NCI-H2196 (cell line): ENCODE measurements around the gene POPDC2.
"Not testable (repeated sequence)": the region's sequence is repeated elsewhere in the genome, so short reads cannot be mapped to it uniquely, and the experiment has no call there.

Source experiments
- DNase-seq: peaks from one replicate; lab custom pipeline; 2025; ENCODE audit not compliant: unreplicated experiment; lab: John Stamatoyannopoulos, UW

The POPDC2 gene, protein sequence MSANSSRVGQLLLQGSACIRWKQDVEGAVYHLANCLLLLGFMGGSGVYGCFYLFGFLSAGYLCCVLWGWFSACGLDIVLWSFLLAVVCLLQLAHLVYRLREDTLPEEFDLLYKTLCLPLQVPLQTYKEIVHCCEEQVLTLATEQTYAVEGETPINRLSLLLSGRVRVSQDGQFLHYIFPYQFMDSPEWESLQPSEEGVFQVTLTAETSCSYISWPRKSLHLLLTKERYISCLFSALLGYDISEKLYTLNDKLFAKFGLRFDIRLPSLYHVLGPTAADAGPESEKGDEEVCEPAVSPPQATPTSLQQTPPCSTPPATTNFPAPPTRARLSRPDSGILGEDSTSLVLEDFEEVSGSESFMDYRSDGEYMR

DNA sequence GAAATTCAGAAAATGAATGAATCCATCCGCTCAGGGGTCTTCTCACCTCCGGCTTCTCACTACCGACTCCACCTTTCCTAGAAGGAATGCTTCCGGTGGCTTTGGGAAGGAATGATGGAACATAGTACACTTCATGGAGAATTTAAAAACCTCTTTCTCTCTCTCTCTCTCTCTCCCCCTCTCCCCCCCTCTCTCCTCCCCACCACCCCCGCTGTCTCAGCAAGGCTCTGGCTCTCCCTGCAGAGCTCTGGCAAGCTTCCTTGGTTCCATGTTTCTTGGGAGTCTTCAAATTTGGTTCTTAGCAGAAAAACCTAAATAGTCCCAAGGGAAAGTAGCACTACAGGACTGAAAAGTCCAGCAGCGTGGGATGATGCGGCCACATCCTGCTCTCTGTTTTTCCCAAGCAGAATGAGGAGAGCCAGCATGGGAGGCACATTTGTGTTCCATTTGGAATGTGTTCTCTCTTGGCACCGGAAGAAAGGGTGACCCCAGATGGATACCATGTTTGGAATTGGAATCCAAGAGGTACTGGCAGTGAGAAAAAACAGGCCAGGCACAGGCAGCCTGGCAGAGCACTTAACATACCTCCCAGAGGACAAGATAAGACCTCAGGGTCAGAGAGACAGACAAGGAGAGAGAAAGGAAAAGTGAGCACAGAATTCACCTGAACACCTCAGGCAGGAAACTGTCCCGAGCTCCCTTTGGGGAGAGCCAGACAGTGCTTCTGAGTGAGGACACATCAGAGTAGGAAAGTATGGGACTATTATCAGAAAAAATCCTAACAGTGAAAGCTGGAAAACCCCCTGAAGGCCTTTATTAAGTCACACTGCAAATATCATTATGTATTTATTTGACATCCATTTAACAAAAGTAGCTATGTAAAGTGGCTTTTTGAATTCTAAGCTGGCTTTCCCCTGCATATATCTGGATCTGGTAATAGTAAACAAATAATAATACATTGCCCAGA lies at the start of gene POPDC2:
Gene POPDC2 (minus strand): TSS at position 116 of the 967 bp plus-strand sequence. CDS start 166 bp downstream, outside the sequence.
- no peak for DNase-seq

DNA sequence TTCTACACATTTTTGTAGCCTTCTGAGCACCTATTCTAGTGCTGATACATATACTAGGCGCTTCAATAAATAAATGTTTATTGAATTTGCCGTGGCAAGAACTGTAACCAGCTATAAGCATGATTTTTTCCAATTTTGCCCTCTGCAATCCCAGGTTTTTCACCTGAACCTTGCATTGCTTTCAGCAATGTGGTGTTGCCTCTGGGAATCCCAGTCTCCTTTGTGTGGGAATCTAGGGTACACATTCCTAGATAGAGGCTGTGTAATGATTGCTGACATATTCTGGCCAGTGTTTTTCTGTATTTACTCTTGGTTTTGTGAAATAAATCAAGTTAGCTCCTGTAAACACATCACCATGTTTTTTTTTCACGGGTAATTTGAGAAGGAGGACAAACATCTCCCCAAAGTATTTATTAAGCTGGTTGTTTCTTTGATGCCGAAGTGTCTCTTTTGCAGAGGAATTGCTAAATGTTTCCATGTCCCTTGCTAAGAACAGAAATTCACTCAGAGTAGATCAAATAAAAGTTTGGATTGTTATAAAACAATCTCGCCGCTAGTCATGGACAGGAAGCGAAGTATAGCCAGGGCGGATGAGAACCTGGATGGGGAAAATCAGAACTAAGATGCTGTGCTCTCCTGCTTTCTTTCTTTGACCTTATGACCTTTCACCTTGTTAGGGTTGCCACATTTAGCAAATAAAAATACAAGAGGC lies 43.6 kb upstream of the POPDC2 start:
- DNase-seq: no peak

DNA sequence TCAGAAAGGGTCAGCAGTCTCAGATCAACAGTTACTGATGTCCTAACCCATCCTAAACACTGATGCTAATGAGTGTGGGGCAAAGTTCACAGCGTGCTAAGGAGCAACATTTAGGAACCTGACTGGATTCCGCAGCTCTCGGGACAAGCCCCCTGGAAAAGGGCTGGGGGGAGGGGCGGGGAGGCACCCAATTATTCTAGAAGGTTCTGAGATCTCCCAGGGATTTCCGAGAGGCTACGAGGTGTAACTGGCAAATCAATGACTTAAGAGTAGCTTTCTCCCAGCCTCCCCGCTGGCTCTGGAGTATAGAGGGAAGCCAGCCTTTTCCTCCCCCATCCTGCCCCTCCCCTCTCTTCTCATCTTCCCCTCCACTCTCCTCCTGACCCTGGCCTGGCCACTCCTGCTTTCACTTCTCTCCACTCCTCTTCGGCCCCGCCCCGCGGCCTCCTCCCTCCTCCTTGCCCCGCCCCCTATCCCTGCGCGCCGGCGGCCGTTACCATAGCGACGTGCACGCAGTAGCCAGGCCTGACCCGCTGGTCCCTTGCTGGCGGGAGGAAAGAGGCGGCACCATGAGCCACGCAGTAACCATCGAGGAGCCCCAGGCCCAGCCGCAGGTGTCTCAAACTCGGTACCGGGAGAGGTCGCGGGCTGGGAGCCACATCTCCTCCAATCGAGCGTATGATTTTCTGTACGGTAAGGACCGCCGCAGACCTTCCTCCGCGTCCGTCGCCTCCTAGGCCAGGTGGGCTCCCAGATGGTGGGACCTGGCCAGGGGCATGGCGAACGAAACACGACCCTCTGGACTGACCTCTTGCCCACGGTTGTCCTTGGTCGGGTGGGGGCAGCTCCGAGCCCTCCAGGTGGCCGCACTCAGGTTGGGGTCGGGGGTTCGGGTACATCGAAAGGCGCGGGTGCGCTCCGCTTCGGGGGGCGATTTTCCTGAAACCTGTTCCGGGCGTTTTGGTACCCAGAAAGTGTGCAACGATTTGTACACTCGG lies 42.4 kb upstream of the POPDC2 start, which contains the start of gene CFAP91:
Gene CFAP91 (plus strand): TSS at position 493 of the 998 bp plus-strand sequence. CDS start 77 bp downstream, at position 570.
- peak; percentile 99 for DNase-seq

DNA sequence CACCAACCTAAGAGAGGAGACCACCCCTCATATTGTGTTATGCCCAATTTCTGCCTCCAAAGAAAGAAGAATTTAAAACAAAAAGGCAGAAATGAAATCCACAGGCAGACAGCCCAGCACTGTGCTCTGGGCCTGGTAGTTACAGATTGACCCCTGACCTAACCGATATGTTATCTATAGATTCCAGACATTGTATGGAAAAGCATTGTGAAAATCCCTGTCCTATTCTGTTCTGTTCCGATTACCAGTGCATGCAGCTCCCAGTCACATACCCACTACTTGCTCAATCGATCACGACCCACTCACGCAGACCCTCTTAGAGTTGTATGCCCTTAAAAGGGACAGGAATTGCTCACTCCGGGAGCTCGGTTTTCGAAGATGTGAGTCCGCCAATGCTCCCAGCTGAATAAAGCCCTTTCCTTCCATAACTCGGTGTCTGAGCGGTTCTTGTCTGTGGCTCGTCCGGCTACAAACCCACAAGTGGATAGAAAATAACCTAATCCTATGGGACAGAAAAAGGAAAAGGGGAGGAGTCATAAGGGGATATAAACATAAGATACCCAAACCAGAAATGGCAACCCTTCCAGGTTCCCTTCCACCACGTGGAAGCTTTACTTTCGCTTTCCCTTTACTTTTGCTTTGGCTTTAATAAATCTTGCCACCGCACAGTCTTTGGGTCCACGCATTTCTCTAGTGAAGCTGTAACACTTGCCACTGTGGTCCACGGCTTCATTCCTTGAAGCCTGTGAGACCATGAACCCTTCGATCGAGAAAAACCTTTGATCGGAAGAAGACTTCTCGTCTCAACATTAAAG lies 40.7 kb upstream of the POPDC2 start:
- DNase-seq: no peak

DNA sequence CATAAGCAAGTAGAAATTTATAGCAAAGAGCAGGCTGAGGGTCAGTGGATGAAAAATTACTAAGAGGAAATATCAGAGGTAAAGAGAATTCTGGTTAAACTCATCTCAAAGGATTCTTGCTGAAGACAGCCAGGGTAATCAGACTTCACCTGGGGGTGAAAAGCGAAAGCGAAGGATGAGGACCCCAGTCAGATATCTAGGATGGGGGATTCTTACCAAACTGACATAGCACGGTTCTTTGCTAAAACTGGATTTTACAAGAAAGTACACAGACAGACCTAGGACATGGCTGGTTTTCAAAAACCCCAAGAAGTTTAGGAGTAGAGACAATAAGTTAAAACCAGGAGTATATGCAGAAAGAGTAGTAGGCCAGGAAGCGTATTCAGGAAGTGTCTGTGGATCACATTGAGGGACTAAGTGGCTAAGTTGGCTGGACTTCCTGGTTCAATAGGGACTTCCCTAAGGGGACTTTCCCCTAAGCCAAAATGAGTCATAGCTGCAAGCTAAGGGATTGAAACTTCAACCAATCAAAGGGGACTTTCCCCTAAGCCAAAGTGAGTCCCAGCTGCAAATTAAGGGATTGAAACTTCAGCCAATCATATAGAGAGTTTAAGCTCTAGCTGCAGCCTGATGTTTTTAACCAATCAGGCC lies 40.0 kb upstream of the POPDC2 start:
- DNase-seq: no peak

DNA sequence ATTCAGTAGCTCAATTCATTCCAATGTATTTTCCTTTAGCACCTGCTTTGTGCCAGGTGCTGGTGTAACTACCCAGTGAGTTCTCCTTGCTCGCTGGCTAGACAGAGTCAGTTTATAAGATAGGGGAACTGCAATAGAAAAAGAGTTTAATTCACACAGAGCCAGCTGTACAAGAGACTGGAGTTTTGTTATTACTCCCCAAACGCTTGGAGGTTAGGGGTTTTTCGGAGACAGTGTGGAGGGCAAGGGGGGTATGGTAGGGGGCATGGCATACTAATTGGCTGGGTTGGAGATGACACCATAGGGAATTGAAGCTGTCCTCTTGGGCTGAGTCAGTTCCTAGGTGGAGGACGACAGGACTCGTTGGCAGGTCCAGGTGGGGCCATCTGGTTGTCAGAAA lies 37.0 kb upstream of the POPDC2 start:
- DNase-seq: no peak

DNA sequence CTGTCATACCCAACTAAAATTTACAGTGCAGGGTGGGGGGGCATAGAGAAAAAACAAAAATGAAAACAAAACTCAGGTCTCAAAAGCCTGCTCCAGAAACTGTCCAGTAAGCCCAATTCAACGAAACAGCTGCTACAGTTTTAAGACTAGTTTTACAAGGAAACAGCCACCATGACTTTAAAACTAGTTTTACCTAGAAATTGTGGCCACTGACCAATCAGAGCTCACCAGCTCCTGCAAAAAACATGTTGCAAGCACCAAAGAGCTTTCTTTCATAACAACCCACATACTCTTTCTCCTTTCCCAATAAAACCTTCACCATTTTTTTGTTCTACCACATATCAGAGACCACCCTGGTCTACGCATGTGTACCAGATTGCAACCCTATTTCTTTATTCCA lies 35.1 kb upstream of the POPDC2 start:
- no peak for DNase-seq

DNA sequence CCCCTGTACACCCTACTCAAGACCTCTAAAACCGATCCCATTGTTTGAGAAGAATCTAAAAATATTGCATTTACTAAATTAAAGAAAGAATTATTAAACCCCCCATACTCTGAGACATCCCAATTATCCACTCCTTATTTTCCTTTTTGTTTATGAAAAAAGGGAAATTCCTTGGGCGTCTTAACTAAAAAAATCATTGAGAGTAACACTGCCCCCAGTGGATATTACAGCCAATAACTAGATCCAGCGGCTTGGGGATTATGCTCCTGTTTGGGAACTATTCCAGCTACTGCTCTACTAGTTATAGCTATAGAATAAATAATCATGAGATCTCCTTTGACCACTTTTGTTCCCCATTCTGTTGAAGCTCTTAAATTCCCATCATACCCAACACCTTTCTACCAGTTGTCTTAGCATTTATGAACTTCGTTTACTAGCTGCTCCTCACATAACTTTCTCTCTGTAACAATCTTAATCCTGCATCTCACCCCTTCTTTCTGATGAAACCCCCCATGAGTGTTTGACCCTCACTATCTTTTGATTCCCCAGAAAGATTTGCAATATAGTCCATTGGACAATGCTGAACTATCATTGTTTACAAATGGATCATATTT lies 29.8 kb upstream of the POPDC2 start:
- no peak for DNase-seq

DNA sequence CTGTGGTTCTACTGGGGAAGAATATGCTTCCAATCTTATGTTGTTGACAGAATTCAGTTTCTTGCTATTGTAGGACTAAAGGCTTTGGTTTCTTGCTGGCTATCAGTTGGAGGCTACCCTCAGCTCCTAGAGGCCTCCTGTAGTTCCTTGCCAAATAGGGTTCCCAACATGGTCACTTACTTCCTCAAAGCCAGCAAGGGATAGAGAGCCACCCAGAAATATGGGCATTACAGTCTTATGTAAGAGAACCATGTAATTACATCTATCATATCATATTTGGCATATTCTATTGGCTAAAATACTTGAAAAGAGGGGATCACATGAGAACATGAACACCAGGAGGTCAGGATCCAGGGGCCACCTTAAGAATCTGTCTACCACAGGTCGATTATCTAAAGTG lies 23.0 kb upstream of the POPDC2 start:
- DNase-seq: no peak

DNA sequence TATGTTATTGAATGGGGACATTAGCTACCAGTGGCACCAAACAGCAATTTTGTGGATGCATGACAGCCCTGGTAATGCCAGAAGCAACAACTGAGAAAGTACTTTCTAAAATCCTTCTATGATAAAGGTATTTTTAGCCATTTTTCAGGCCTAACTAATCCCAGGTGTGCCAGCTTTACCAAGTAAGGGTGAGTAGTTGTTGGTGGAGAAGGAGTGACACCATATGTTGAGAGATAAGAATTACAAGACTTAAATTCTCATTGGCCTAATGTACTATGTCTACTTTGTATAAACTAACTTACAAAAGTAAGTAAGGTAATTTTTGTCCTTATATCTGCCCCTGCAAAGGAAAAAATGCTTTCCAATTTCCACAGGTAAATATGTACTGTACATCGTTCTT lies 20.9 kb upstream of the POPDC2 start:
- peak; percentile 24 for DNase-seq

DNA sequence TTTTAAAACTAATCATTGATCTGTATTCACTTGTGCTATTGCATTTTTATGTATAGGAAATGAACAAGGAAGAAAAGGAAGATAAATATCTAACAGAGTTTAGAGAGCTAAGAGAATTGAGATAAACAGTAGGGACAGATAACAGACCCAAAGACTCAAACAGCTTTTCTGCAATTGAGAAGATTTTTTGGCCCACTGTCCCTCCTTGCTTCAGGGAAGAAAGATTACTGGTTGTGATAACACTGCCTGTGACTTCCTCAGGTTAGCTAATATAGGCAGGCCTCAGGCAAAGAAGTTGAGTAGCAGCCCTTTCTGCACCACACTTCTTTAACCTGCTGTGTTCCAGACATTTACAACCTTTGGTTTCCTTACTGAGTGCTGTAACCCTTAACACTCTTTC lies 19.5 kb upstream of the POPDC2 start:
- DNase-seq: no peak

DNA sequence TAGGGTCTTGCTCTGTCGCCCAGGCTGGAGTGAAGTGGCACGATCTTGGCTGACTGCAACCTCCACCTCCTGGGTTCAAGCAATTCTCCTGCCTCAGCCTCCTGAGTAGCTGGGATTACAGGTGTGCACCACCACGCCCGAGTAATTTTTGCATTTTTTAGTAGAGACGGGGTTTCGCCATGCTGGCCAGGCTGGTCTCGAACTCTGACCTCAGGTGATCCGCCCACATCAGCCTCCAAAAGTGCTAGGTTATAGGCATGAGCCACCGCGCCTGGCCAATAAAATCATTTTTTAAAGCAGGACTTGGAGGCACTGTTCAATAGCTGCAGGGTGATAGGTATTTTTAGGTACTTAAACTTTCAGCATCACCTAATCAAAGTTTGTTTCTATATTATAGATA lies 17.8 kb upstream of the POPDC2 start:
- not testable (repeated sequence) for DNase-seq

DNA sequence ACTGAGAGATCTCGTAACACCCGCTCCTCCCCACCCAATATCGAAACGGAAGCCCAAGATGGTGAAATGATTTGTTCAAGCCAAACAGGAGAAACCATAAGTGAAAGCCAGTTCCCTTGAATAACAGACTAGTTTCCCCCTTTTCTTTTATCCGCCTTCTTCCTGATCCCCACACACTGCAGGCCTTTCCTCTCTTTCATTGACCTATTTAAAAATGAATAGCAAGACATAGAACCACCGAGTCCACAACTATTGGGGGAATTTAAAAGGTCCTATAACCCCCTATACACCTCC lies 17.2 kb upstream of the POPDC2 start:
- no peak for DNase-seq

DNA sequence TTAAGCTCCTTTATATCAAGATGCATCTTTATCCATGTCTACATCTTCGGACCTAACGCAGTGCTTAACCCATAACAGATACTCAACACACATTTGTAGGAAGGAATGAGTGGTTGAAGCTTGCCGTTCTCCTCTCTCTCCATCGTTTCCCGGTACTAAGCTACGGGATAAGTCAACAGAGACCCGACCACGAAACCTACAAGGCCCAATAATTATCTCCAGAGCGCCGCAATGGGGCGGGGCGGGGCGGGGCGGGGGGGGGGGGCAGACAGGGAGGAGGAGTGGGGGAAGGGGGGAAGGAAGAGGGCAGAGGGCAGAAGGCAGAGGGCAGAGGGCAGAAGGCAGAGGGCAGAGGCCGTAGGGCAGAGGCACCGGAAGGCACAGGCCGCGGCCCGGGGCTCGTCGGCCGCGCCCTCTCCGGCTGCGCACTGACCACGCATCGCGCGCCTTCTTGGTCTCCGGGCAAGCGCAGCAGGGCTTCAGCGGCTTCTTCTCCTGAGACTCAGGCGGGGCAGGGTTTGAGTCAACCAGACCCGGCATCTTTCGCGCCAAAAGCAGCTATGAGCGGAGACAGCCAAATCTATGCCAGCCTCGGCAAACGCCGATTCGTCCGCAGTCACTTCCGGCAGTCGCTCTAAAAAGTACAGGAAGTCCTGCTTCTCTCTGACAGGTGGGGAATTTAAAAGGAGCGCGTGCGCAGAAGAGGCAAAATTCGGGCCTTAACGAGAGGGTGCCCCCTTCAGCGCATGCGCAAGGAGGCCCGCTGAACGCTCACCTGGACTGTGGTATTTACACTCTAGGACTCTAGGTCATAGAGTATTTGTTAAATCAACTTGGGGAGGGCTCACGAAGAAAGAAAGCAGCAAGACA lies 16.6 kb upstream of the POPDC2 start, which contains the start of gene COX17:
Gene COX17 (minus strand): TSS at position 636 of the 870 bp plus-strand sequence. CDS start 96 bp downstream, at position 540.
- peak; percentile 100 for DNase-seq

DNA sequence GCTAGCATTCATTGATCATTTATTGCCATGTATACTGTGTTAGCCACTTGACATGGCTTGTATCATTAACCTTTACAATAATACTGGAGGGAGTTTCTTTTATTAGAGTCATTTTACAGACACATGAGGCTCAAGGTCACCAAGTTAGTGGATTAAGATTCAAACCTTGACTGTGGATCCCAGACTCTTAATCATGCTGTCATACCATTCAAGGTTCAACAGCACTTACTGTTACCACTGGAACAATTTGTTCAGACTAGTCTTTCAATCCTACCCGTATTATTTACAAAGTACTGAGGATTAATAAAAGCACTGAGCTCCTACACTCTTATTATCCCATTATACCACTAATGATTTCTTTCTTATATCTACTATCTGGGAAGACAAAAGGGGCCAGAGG lies 15.6 kb upstream of the POPDC2 start:
- DNase-seq: no peak

DNA sequence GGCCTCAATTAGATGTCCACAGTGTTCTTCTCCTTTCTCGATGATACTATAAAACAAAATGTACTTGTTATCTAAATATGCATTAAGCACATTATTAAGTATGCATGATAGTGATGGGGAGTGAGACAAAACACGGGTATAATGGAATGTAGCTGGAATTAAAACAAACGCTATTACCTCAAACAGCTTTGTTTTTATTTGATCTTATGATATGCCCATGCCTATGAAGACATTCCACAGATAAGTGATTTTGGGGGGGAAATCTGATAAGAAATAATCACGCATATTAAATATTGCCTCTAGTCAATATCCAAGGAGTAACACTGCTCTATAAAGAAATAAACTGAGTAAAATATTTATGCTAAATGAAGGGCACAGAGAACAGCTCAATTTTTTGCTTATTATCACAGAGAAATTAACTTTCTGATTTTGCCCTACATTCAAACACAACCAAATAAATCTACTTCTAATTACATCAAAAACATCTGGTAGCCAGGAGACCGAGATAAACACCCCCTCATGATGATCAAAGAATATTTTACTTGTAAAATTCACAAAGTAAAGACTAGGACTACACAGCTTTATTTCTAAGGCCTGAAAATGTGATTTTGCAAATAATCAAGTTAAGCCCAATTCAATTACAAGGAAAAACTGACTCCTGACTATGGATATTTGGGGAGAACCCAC lies 14.9 kb upstream of the POPDC2 start:
- DNase-seq: no peak

DNA sequence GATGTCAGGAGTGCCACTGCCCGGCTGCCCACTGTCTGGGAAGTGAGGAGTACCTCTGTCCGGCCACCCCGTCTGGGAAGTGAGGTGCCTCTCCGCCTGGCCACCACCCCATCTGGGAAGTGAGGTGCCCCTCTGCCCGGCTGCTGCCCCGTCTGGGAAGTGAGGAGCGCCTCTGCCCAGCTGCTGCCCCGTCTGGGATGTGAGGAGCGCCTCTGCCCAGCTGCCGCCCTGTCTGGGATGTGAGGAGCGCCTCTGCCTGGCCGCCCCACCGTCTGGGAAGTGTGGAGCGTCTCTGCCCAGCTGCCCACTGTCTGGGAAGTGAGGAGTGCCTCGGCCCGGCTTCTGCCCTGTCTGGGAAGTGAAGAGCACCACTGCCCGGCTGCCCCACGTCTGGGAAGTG lies 13.5 kb upstream of the POPDC2 start:
- no peak for DNase-seq
